HEK293T (cell line): ENCODE results near the gene CADPS2.

Source experiments
- CTCF ChIA-PET: fragments of 350-600 bp; formaldehyde crosslinking; extraction: SDS; loops from one replicate; lab custom pipeline; 2021; ENCODE audit warnings: antibody characterized with exemption, inconsistent platforms; lab: Yijun Ruan, JAX
- POLR2A ChIA-PET: fragments of 350-600 bp; formaldehyde crosslinking; extraction: SDS; loops from one replicate; lab custom pipeline; 2020; ENCODE audit warnings: antibody characterized with exemption, inconsistent platforms; lab: Yijun Ruan, JAX
- DNase-seq: peaks from one replicate; pipeline ENCODE4 v3.0.0; 2012; ENCODE audit warnings: mixed read lengths; ENCODE audit errors: extremely low spot score
- ARNT ChIP-seq: fragments of 450-650 bp; IDR thresholded peaks from 2 replicates; pipeline ENCODE4 v1.6.1; 2017; ENCODE audit warnings: mild to moderate bottlenecking
- BHLHE40 ChIP-seq: fragments of 450-650 bp; IDR thresholded peaks from 2 replicates; pipeline ENCODE4 v1.6.1; 2016; ENCODE audit warnings: mild to moderate bottlenecking, moderate library complexity, borderline replicate concordance
- CTBP1 ChIP-seq: fragments of 450-650 bp; IDR thresholded peaks from 2 replicates; pipeline ENCODE4 v1.6.1; 2016; ENCODE audit warnings: borderline replicate concordance
- ELF4 ChIP-seq: fragments of 450-650 bp; IDR thresholded peaks from 2 replicates; pipeline ENCODE4 v1.6.1; 2017; ENCODE audit warnings: antibody characterized with exemption
- FOXA1 ChIP-seq: fragments of 450-650 bp; IDR thresholded peaks from 2 replicates; pipeline ENCODE4 v1.6.1; 2016; ENCODE audit warnings: mild to moderate bottlenecking
- FOXK2 ChIP-seq: fragments of 450-650 bp; IDR thresholded peaks from 2 replicates; pipeline ENCODE4 v1.6.1; 2016; ENCODE audit warnings: mild to moderate bottlenecking
- FOXM1 ChIP-seq: fragments of 450-650 bp; IDR thresholded peaks from 2 replicates; pipeline ENCODE4 v1.6.1; 2017; ENCODE audit warnings: mild to moderate bottlenecking, borderline replicate concordance
- HDGF ChIP-seq: fragments of 450-650 bp; IDR thresholded peaks from 2 replicates; pipeline ENCODE4 v1.6.1; 2017; ENCODE audit warnings: antibody characterized with exemption, borderline replicate concordance
- L3MBTL2 ChIP-seq: fragments of 450-650 bp; conservative IDR thresholded peaks from 2 replicates; pipeline ENCODE4 v1.6.1; 2016; ENCODE audit warnings: mild to moderate bottlenecking
- LEF1 ChIP-seq: fragments of 450-650 bp; IDR thresholded peaks from 2 replicates; pipeline ENCODE4 v1.6.1; 2017; ENCODE audit warnings: mild to moderate bottlenecking, borderline replicate concordance
- NFRKB ChIP-seq: fragments of 450-650 bp; IDR thresholded peaks from 2 replicates; pipeline ENCODE4 v1.6.1; 2016; ENCODE audit warnings: mild to moderate bottlenecking, moderate library complexity
- PKNOX1 ChIP-seq: fragments of 450-650 bp; IDR thresholded peaks from 2 replicates; pipeline ENCODE4 v1.6.1; 2016
- SP1 ChIP-seq: fragments of 450-650 bp; IDR thresholded peaks from 2 replicates; pipeline ENCODE4 v1.6.1; 2017
- SUZ12 ChIP-seq: fragments of 450-650 bp; IDR thresholded peaks from 2 replicates; pipeline ENCODE4 v1.6.1; 2016; ENCODE audit warnings: mild to moderate bottlenecking
- TARDBP ChIP-seq: fragments of 450-650 bp; IDR thresholded peaks from 2 replicates; pipeline ENCODE4 v1.6.1; 2016
- ZNF384 ChIP-seq: fragments of 450-650 bp; IDR thresholded peaks from 2 replicates; pipeline ENCODE4 v1.6.1; 2016

The CADPS2 gene

GRCh38 chr7:122770686-122771335, 115.4 kb downstream of the CADPS2 start:
- ChIA-PET CTCF (no interaction called here), POLR2A (interaction anchor here (0.8 kb wide), 1 partner anchor 116 kb away, joined by 3 read pairs; the partner anchor contains the start of gene CADPS2)
- TF ChIP-seq L3MBTL2 = no peak
- no peak for TF ChIP-seq FOXK2
- TF ChIP-seq BHLHE40 = no peak
- TF ChIP-seq NFRKB = no peak
- TF ChIP-seq PKNOX1 = peak; percentile 18; the same call in 1 of the 2 replicates
- no peak for TF ChIP-seq LEF1
- TF ChIP-seq CTBP1 = peak; percentile 63; the same call in 1 of the 2 replicates
- no peak for TF ChIP-seq ZNF384
- TF ChIP-seq FOXA1 = no peak
- TF ChIP-seq HDGF = no peak
- no peak for TF ChIP-seq ARNT
- DNase-seq = peak; percentile 24

GRCh38 chr7:122768827-122769226, 117.4 kb downstream of the CADPS2 start:
- ChIA-PET CTCF (interaction anchor here (0.8 kb wide), 1 partner anchor 119 kb away, joined by 3 read pairs; no protein-coding TSS in a partner anchor), POLR2A (no interaction called here)
- no peak for DNase-seq
- TF ChIP-seq ARNT (no peak), PKNOX1 (no peak), SUZ12 (no peak), CTBP1 (no peak), FOXA1 (no peak), ELF4 (no peak), ZNF384 (no peak), TARDBP (no peak), NFRKB (no peak), FOXK2 (no peak), L3MBTL2 (no peak), FOXM1 (no peak)

- ChIA-PET CTCF (no interaction called here), POLR2A (no interaction called here)
- no peak for DNase-seq
- TF ChIP-seq PKNOX1 (no peak), ELF4 (no peak), FOXM1 (no peak), HDGF (no peak), BHLHE40 (no peak), L3MBTL2 (no peak), LEF1 (no peak)
These were observed 118.9 kb downstream of the CADPS2 start for GRCh38 chr7:122767339-122767738.

GRCh38 chr7:122766593-122766992, 119.7 kb downstream of the CADPS2 start:
- ChIA-PET POLR2A (no interaction called here), CTCF (no interaction called here)
- TF ChIP-seq FOXK2 (no peak), CTBP1 (no peak), NFRKB (no peak), TARDBP (no peak), ARNT (no peak), L3MBTL2 (no peak), HDGF (no peak), SUZ12 (no peak), ZNF384 (no peak), PKNOX1 (no peak), BHLHE40 (no peak), FOXM1 (no peak), LEF1 (no peak), FOXA1 (no peak), ELF4 (no peak), SP1 (no peak)
- DNase-seq = no peak

- CTCF ChIA-PET = no interaction called here
- TF ChIP-seq SUZ12 (no peak), L3MBTL2 (no peak), LEF1 (no peak), NFRKB (no peak), CTBP1 (no peak), PKNOX1 (no peak), FOXK2 (no peak), ELF4 (no peak), BHLHE40 (no peak), ARNT (no peak), FOXA1 (no peak), FOXM1 (no peak)
- POLR2A ChIA-PET = no interaction called here
- DNase-seq = no peak
These were observed 121.4 kb downstream of the CADPS2 start for GRCh38 chr7:122764902-122765301.
